GM12892 (cell line): ENCODE data around the gene TAS1R3.

Experiments used
- POLR2A ChIP-seq: IDR thresholded peaks from 2 replicates; pipeline ENCODE4 v1.6.1; 2011; ENCODE audit warnings: low read depth, low read length, control low read depth
- POLR2AphosphoS5 ChIP-seq: IDR thresholded peaks from 2 replicates; pipeline ENCODE4 v1.6.1; 2011; ENCODE audit warnings: low read depth, low read length, control low read depth

- TF ChIP-seq POLR2A (no peak), POLR2AphosphoS5 (no peak)
These were observed 5.4 kb downstream of the TAS1R3 start for GRCh38 chr1:1336446-1336845.
